Endodermal cell (in vitro differentiated cells): ENCODE results near the gene MPRIP. TPM values are rescaled to one million over a fixed set of nuclear protein-coding genes. Genes with fewer than 3 reads are reported as not detected.

Experiments used
- DNase-seq: peaks from one replicate; pipeline ENCODE4 v3.0.0-alpha.2; 2017
- H3K27ac ChIP-seq: 2 replicates; pipeline ENCODE4 v1.5.1; 2013; ENCODE audit warnings: mild to moderate bottlenecking, low read depth, low read length, moderate library complexity
- H3K27me3 ChIP-seq: 2 replicates; pipeline ENCODE4 v1.6.1; 2013; ENCODE audit warnings: mild to moderate bottlenecking, low read length, moderate library complexity; ENCODE audit not compliant: insufficient read depth, control insufficient read depth, poor library complexity, severe bottlenecking
- H3K36me3 ChIP-seq: 2 replicates; pipeline ENCODE4 v1.7.0; 2013; ENCODE audit warnings: mild to moderate bottlenecking, low read length, moderate library complexity; ENCODE audit not compliant: control insufficient read depth, insufficient read depth
- H3K4me1 ChIP-seq: one replicate; pipeline ENCODE4 v1.7.0; 2013; ENCODE audit warnings: low read length; ENCODE audit not compliant: control insufficient read depth, insufficient read depth
- H3K4me3 ChIP-seq: 2 replicates; pipeline ENCODE4 v1.5.1; 2013; ENCODE audit warnings: mild to moderate bottlenecking, low read length, moderate library complexity
- H3K9ac ChIP-seq: 2 replicates; pipeline ENCODE4 v1.6.1; 2013; ENCODE audit warnings: mild to moderate bottlenecking, low read length, moderate library complexity; ENCODE audit not compliant: poor library complexity, severe bottlenecking; ENCODE audit errors: extremely low read depth
- H3K9me3 ChIP-seq: 2 replicates; pipeline ENCODE4 v1.6.1; 2013; ENCODE audit warnings: mild to moderate bottlenecking, low read length, moderate library complexity; ENCODE audit not compliant: control insufficient read depth
- H3K27ac Mint-ChIP-seq: 2 replicates; pipeline ENCODE4 v1.8.0; 2020; ENCODE audit warnings: mixed read lengths
- H3K27me3 Mint-ChIP-seq: 2 replicates; pipeline ENCODE4 v1.8.0; 2021; ENCODE audit warnings: mild to moderate bottlenecking, mixed read lengths; ENCODE audit not compliant: insufficient read depth
- H3K36me3 Mint-ChIP-seq: 2 replicates; pipeline ENCODE4 v1.8.0; 2020; ENCODE audit warnings: low read depth, mixed read lengths
- H3K4me1 Mint-ChIP-seq: 2 replicates; pipeline ENCODE4 v1.8.0; 2020; ENCODE audit warnings: mixed read lengths
- H3K4me3 Mint-ChIP-seq: 2 replicates; pipeline ENCODE4 v1.8.0; 2020; ENCODE audit warnings: mild to moderate bottlenecking, moderate library complexity, mixed read lengths
- H3K9me3 Mint-ChIP-seq: 2 replicates; pipeline ENCODE4 v1.8.0; 2020; ENCODE audit warnings: mild to moderate bottlenecking, mixed read lengths
- WGBS, 2 experiments: methylation state at CpG; one replicate each; pipeline versions ENCODE4 v1.1.5 to v1.1.7; 2013; ENCODE audit warnings: missing lambda C conversion rate in 2 of 2, mixed read lengths in 1 of 2; ENCODE audit not compliant: insufficient coverage in 1 of 2, insufficient read length in 1 of 2; 5-methylcytosine and 5-hydroxymethylcytosine counted together
- total RNA-seq, 2 donors: library from RNA; stranded (reverse); fragmentation: NEBNext Ultra II Directional in 1 of 2; extraction: Animal tissue kit (Norgen Biotek cat#: 25700) in 1 of 2; gene quantifications; 2 replicates in 1 of 2; 3 replicates in 1 of 2; pipeline ENCODE4 v1.2.1, GENCODE V29; 2021
- TF ChIP-seq, protein P1 (sequence below): fragments of 200-600 bp; sonication (generic); conservative IDR thresholded peaks from 2 replicates; pipeline ENCODE4 v1.5.0; 2021; ENCODE audit warnings: antibody characterized with exemption, mild to moderate bottlenecking

The MPRIP gene
- total RNA-seq, 2 donors from 2014 or later, result 154 to 155 TPM

DNA sequence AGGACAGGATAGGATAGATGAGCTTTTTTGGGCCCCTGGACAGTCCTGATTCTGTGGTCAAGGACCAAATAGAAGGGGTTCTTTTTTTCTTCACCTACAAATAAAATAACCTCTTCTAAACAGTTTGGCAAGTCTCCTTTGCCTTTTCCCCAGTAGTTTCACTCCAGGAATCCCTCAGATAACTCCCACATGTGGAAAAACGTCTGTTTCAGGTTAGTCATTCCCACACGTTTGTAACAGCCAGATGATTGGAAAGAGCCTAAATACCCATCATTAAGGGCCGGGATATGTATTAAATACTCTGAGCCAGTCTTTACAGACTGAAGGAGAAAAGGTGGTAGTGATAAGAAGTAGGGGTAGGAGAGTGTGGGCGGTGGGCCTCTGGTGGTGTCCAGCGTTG is 105.6 kb downstream of the MPRIP start:
- Histone ChIP-seq H3K36me3 (peaks cover 59% of the 10 kb centered on the region), H3K9me3 (no peaks in the 10 kb centered on the region), H3K4me1 (no peaks in the 10 kb centered on the region), H3K27me3 (no peaks in the 10 kb centered on the region), H3K9ac (no peak overlapping the region), H3K4me3 (no peak overlapping the region), H3K27ac (no peak overlapping the region)
- Mint-ChIP-seq H3K27ac (no peak overlapping the region), H3K4me1 (no peaks in the 10 kb centered on the region), H3K27me3 (no peaks in the 10 kb centered on the region), H3K4me3 (no peak overlapping the region), H3K36me3 (peaks cover 58% of the 10 kb centered on the region), H3K9me3 (no peaks in the 10 kb centered on the region)
- TF ChIP-seq, protein P1, sequence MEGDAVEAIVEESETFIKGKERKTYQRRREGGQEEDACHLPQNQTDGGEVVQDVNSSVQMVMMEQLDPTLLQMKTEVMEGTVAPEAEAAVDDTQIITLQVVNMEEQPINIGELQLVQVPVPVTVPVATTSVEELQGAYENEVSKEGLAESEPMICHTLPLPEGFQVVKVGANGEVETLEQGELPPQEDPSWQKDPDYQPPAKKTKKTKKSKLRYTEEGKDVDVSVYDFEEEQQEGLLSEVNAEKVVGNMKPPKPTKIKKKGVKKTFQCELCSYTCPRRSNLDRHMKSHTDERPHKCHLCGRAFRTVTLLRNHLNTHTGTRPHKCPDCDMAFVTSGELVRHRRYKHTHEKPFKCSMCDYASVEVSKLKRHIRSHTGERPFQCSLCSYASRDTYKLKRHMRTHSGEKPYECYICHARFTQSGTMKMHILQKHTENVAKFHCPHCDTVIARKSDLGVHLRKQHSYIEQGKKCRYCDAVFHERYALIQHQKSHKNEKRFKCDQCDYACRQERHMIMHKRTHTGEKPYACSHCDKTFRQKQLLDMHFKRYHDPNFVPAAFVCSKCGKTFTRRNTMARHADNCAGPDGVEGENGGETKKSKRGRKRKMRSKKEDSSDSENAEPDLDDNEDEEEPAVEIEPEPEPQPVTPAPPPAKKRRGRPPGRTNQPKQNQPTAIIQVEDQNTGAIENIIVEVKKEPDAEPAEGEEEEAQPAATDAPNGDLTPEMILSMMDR, result no peak
- WGBS, 2 experiments, result 92 to 100% methylated on average over 1 to 5 of the region's 5 CpGs
- DNase-seq, result no peak

DNA sequence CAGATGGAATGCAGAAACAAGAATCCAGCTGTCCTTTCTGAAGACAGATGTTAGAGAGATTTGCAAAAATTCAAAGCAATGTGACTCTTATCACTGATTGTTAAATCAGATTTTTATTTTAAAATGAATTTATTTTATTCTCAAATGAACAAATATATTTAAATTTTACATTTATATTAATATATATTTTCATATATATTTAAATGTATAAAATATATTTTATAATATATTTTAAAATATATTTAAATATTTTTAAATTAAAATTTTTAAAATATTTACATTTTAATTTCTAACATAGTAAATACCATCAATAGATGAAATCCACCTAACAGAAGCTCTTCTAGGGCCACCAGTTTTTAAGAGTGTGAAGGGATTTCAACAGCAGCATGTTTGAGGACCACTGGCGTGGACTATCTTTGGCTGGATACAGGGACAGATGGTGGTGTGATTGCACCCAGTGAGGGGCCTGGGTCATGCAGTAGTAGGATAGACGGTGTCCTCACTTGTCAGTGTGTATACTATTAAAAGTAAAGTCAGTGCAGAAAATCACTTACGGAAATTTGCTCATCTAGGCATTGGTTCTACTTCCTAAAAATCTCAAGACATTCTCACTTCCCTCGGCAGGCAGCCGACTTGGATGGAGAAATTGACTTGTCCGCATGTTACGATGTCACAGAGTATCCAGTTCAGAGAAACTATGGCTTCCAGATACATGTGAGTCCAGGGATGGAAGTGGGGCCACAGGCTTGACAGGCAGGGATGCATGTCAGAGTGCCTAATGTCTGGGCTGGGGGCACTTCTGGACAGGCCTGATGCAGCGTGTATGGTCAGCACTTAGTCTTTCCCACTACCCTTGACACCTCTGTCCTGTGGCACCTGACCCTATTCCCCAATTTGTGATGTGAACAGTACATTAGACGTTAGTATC is 107.5 kb downstream of the MPRIP start:
- TF ChIP-seq, protein P1, result no peak
- H3K4me3 ChIP-seq, result no peak overlapping the region
- no peaks in the 10 kb centered on the region for H3K27me3 Mint-ChIP-seq
- peaks cover 62% of the 10 kb centered on the region for H3K36me3 Mint-ChIP-seq
- H3K9ac ChIP-seq, result no peak overlapping the region
- H3K4me1 ChIP-seq, result no peaks in the 10 kb centered on the region
- H3K4me1 Mint-ChIP-seq, result no peaks in the 10 kb centered on the region
- H3K27me3 ChIP-seq, result no peaks in the 10 kb centered on the region
- H3K9me3 ChIP-seq, result no peaks in the 10 kb centered on the region
- 93 to 95% methylated on average over 8 to 9 of the region's 9 CpGs for WGBS, 2 experiments
- H3K27ac ChIP-seq, result no peak overlapping the region
- no peak for DNase-seq
- no peak overlapping the region for H3K4me3 Mint-ChIP-seq
- H3K36me3 ChIP-seq, result peaks cover 57% of the 10 kb centered on the region
- H3K9me3 Mint-ChIP-seq, result no peaks in the 10 kb centered on the region
- no peak overlapping the region for H3K27ac Mint-ChIP-seq

DNA sequence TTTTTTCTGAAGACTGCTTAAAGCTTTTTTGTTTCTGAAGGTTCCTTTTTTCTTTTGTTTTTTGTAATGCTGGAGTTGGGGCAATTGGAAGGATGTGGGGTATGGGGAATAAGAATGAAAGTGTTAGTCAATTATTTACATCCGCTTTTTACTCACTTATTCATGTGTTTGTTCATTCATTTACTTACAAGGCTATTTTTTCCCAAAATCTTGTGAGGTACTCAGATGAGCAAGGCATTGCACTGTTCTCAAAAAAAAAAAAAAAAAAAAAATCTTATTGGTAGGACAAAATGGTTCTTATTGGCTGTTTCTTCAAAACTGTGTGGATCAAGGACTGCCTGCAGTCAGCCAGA is 108.2 kb downstream of the MPRIP start:
- no peak overlapping the region for H3K27ac ChIP-seq
- no peaks in the 10 kb centered on the region for H3K4me1 ChIP-seq
- TF ChIP-seq, protein P1, result no peak
- Mint-ChIP-seq H3K9me3 (no peaks in the 10 kb centered on the region), H3K4me3 (no peak overlapping the region), H3K4me1 (no peaks in the 10 kb centered on the region), H3K36me3 (peaks cover 63% of the 10 kb centered on the region), H3K27me3 (no peaks in the 10 kb centered on the region), H3K27ac (no peak overlapping the region)
- no CpG with 5 or more reads among the region's 1 CpG for WGBS, 2 experiments
- H3K9me3 ChIP-seq, result no peaks in the 10 kb centered on the region
- H3K9ac ChIP-seq, result no peak overlapping the region
- H3K36me3 ChIP-seq, result peaks cover 58% of the 10 kb centered on the region
- no peak for DNase-seq
- H3K27me3 ChIP-seq, result no peaks in the 10 kb centered on the region
- H3K4me3 ChIP-seq, result no peak overlapping the region
